GM10266 (cell line): ENCODE data around the gene GALNT13.

Experiments
- DNase-seq: peaks from one replicate; pipeline ENCODE4 v3.0.0; 2012; ENCODE audit errors: extremely low spot score
- CTCF ChIP-seq: IDR thresholded peaks from 2 replicates; pipeline ENCODE4 v1.5.1; 2012; ENCODE audit warnings: mild to moderate bottlenecking, low read depth; ENCODE audit not compliant: control insufficient read depth, insufficient read depth; ENCODE audit errors: missing control alignments

GALNT13 gene

GRCh38 chr2:154048905-154049304 lies 177.2 kb downstream of the GALNT13 start:
- no peak for DNase-seq
- no peak for TF ChIP-seq CTCF

GRCh38 chr2:154049561-154049960 lies 177.8 kb downstream of the GALNT13 start:
- DNase-seq, result no peak
- no peak for TF ChIP-seq CTCF

- TF ChIP-seq CTCF, result no peak
- no peak for DNase-seq
These were observed 195.4 kb downstream of the GALNT13 start for GRCh38 chr2:154067124-154067523.

GRCh38 chr2:154078926-154079325 lies 207.2 kb downstream of the GALNT13 start:
- DNase-seq, result no peak
- TF ChIP-seq CTCF, result no peak

- no peak for TF ChIP-seq CTCF
- DNase-seq, result no peak
These were observed 220.8 kb downstream of the GALNT13 start for GRCh38 chr2:154092571-154092970.

- TF ChIP-seq CTCF, result no peak
- no peak for DNase-seq
These were observed 222.1 kb downstream of the GALNT13 start for GRCh38 chr2:154093856-154094255.

GRCh38 chr2:154097833-154098398 lies 226.2 kb downstream of the GALNT13 start:
- no peak for TF ChIP-seq CTCF
- DNase-seq, result no peak
